WI38 (cell line): ENCODE results near the gene GLI2.

Experiments used
- H3K4me3 ChIP-seq: 2 replicates; pipeline ENCODE4 v1.5.1; 2011; ENCODE audit warnings: low read depth, mild to moderate bottlenecking, control low read depth, low read length
- TF ChIP-seq, protein P1 (sequence below): IDR thresholded peaks from 2 replicates; pipeline ENCODE4 v1.5.1; 2012; ENCODE audit warnings: low read depth, mild to moderate bottlenecking, control low read depth, low read length

The GLI2 gene

DNA sequence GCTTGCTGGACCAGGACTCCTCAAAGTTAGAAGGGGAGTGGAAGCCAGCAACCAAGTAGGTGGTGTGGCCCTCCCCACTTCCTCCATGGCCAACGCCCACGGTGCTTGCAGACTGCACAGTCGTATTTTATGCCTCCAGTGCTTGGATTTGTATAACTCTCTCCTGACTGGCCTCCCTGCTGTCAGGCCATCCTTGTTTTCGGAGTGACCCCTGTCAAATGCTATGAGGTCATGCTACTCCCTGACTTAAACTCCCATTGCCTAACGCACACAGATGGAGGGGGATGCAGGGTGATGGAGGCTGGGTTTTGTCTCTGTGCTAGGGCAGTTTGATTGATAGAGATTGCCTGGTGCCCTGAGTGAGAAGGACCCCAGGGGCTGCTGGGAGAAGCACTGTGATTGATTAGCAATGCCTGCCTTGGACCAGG, 36.1 kb downstream of the GLI2 start:
- H3K4me3 ChIP-seq, result no peak overlapping the region
- TF ChIP-seq, protein P1, sequence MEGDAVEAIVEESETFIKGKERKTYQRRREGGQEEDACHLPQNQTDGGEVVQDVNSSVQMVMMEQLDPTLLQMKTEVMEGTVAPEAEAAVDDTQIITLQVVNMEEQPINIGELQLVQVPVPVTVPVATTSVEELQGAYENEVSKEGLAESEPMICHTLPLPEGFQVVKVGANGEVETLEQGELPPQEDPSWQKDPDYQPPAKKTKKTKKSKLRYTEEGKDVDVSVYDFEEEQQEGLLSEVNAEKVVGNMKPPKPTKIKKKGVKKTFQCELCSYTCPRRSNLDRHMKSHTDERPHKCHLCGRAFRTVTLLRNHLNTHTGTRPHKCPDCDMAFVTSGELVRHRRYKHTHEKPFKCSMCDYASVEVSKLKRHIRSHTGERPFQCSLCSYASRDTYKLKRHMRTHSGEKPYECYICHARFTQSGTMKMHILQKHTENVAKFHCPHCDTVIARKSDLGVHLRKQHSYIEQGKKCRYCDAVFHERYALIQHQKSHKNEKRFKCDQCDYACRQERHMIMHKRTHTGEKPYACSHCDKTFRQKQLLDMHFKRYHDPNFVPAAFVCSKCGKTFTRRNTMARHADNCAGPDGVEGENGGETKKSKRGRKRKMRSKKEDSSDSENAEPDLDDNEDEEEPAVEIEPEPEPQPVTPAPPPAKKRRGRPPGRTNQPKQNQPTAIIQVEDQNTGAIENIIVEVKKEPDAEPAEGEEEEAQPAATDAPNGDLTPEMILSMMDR, result no peak

DNA sequence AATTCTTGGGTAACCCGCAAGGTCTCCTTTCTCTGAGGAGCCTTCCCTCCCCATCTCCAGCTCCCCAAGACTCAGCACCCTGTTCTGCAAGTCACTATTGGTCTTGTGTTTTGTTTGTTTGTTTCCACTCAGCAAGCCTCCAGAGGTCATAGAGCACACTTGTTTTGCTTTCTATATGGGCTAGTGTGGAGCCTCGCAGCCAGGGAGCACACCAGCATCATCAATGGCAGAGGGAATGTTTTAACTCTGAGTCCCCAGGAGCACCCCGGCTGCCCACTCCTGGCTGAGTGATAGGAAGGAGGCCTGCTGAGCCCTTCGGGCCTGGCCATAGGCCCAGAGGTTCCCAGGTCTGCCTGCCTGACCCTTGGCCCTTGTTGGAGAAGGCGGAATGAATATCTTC, 36.6 kb downstream of the GLI2 start:
- no peak overlapping the region for H3K4me3 ChIP-seq
- TF ChIP-seq, protein P1, result no peak

DNA sequence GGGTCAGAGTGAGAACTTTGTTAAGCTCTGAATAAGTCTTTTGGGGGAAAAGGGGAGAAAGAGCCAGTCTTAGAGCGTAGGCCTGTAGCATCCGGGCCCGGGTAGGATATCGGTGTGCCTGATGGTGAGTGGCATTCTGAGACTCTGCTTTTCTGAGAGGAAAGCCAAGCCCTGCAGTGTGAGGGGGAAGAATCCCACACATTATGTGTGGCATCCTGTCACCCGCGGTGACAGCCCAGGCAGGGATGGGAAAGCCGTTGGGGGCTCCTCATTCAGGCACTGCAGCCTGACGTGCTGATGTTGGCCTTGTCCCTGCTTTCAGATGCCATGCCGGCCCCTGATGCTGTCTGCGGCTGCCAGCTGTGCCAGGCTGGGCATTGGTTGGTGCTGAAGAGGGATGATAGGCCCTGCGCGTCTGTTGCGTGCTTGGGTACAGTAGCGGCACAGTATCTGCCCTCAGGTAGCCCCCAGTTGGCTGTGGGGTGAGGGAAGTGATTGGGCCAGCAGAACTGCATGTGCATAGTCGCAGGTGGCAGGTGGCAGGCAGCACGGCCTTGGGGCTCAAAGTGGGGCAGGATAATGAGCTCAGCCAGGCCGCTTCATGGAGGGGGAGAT, 37.6 kb downstream of the GLI2 start:
- no peak overlapping the region for H3K4me3 ChIP-seq
- TF ChIP-seq, protein P1, result no peak

DNA sequence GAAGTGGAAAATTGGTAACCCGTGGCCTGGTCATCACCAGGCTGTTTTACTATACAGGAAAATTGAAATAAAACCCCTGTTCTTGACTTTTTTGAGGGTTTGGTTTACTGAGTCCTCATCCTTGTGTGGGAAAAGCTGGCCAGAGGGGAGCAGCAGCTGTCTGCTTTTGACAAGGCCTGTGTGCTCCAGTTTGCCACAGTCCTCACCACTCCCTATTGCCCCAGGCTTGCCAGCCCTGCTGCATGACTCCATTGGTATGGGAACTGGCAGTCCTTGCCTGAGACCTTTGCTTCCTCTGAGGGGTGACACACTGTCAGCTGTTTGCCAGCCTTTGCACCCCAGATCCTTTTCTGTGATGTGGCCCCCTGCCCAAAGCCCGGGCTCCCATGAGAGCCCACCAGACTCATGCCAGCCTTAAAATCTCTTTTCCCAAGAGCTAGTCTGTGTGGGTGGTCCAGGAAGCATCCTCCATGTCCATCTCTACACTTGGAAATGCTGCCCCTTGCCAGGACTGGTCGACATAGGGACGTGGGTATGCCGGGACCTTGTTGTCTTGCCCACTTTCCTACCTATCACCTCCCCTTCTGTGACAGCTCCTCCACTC, 39.0 kb downstream of the GLI2 start:
- no peak overlapping the region for H3K4me3 ChIP-seq
- TF ChIP-seq, protein P1, result no peak

DNA sequence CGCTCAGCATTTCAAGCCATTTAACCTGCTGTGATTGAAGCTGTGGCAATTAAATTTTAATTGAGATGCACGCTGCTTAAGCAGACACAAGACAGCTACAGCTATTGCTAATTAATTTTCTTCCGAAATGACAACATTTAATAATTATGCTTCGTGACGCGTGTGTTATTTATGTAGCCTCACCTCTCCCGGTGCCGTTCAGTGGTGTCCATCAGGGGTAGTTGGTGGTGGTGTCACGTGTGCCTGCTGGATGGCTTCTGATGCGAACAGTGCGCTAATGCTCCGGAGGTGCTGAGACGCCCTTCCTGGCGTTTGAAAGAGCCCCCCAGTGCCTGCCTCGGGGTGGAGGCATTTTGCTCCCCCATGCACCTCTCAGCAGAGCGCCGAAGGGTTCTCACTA, 39.5 kb downstream of the GLI2 start:
- H3K4me3 ChIP-seq, result no peak overlapping the region
- TF ChIP-seq, protein P1, result no peak

DNA sequence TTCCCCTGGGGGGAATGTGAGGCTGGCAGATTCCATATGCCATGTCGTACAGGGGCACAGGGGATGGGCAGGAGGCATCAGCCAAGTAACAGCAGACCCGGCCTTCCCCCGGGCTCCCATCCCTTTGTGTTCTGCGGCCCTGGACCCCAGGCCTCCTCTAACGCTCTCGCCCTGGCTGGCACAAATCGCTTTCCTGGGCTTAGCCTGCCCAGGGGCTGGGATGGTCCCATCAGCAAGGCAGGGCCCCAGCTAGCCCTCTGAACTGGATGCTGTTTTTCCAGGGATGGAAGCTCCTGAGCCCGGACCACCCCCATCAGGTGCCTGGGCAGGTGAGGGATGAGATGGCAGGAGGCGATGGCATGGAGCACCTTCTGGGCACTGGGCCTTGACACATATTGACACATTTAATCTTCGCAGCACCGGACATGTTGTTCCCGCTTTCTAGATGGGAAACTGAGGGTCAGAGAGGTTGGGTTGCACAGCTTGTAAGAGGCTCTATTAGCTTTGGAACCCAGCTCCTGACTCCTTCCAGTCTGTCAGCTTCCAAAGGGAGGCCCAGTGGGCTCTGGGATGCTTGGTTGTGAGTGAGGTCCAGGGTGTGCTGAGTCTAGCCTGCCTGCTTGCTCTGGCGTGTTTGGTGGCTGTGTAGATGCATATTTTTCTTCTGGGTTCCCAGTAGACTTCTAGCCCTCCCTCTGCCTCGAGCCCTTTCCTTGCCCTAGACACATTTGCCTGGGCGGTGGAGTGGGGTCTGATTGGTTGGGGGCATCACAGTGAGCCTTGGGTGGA, 40.3 kb downstream of the GLI2 start:
- TF ChIP-seq, protein P1, result no peak

DNA sequence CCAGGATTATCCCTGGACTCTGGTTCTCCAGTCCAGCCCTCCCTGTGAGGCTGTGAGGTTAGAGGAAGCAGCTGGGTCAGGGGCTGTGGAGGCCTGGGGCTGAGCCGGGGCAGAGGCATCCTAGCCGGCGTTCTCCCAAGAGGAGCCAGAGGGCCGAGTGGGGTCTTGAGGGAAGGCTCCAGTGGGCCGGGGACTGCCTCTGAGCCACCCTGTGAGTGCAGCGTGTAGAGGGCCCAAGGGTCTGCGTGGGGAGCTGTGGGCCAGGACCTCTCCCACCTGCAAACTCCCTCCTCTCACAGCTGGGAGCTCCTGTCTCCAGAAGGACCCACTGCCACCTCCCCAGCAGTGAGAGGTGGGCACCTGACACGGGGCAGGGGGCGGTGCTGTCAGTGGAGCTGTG, 41.0 kb downstream of the GLI2 start:
- TF ChIP-seq, protein P1, result no peak
- H3K4me3 ChIP-seq, result no peak overlapping the region

More for the DNA sequence above, 40.3 kb downstream of the GLI2 start:
- H3K4me3 ChIP-seq, result no peak overlapping the region
